NAMALWA (cell line): ENCODE data around the gene ANKUB1.
A peak's percentile ranks its signal among the peaks of the same experiment; 100 is the strongest.
"Not testable (repeated sequence)": the region's sequence is repeated elsewhere in the genome, so short reads cannot be mapped to it uniquely, and the experiment has no call there.

Source experiments
- DNase-seq: peaks from one replicate; pipeline ENCODE4 v3.0.0-alpha.2; 2015; ENCODE audit warnings: low spot score

ANKUB1 gene, protein sequence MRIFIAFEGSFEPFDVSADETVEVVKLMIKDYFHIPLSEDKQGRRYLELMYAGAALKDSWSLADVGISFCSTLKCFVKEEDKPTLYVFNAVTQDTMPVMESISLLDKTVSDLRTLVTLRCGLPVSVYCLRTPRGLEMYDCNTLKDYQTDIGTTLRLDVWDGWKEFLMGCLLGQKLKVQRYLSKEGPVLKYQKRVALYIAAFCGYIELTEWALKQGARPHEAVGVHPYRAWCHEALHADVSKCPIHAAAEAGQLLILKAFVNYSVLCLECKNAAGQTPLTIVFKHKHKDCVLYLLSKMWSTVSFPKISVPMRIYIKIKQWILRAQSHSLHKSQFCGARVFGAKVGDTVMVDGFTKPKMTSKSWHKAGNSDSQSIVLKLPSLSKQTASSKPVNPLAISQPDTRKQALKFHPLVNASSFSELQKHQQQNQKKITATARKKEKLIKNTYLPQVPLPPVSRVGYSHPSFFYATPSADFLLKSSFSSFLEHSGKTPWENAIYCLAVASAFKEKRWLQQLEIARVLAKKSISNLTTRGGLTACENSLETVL

DNA sequence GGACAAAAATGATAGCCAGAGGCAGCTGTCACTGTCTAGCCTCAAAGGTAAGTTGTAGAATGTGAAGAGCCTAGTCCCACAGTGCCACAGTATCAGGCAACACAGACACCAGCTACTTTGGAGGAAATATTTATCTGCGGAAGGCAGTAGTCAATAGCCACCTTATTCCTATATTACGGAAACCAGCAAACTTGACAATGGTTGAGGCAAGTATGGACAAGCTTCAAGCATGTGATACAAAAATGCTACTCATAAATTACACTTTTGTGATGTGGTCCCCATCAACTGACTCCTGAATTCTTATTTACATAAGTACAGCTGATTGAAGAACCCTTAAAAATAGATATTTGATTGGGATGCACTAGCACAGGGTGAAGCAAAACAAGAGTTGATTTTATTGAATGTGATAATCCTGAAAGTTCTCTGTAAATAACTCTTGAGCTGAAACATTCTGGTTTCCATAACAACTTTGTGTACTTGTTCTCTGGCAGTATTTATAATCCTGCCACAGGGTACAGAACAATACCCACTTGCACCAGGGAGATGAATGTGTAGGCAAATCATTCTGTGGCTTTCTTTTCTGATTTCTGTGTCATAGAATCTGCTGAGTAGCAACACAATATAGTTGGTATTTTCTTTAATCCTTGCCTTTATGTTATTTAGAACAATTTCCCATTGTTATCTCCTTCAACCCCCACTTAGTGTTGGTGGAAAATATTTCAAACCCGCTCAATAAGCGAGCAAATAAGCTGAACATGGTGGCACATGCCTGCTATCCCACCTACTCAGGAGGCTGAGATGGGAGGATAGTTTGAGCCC lies at the start of gene ANKUB1:
TSS of gene ANKUB1 (minus strand) at position 103 of the 819 bp plus-strand sequence. CDS start 188 bp downstream, outside the sequence.
- DNase-seq: no peak

DNA sequence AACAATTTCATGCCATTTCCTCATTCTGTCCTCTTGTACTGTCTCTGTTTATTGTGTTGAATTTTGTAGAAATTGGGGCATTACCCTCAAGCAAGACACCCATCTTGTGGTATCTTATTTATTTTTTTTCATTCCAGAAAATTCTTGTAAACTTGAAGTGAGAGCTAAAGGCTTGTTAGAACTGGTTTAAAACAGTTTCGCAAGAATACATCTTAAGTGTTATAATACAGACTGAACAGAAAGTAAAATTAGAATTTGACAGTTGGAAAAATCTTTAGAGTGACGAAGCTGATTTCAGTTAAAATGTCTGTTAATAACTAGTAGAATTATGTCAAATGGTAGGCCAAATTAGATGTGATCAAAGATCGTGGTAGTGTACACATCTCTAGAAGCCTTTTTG lies 47.5 kb upstream of the ANKUB1 start:
- DNase-seq: no peak

DNA sequence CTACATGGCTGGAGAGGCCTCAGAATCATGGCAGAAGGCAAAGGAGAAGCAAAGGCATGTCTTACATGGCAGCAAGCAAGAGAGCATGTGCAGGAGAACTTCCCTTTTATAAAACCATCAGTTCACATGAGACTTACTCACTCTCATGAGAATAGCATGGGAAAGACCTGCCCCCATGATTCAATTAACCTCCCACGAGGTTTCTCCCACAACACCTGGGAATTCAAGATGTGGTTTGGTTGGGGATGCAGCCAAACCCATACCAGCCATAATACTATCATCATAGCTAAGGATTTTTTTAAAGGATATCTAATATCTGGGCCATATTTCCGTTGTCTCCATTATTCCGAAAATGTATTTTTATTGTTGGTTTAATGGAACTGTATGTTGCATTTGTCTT lies 47.1 kb upstream of the ANKUB1 start:
- not testable (repeated sequence) for DNase-seq

DNA sequence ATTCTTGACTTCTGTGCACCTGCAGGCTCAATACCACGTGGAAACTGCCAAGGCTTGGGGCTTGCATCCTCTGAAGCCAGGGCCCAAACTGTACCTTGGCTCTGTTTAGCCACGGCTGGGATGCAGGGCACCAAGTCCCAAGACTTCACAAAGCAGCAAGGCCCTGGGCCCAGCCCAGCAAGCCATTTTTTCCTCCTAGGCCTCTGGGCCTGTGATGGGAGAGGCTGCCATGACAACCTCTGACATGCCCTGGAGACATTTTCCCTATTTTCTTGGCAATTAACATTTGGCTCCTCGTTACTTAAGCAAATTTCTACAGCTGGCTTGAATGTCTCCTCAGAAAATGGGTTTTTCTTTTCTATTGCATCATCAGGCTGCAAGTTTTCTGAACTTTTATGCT lies 46.1 kb upstream of the ANKUB1 start:
- not testable (repeated sequence) for DNase-seq

DNA sequence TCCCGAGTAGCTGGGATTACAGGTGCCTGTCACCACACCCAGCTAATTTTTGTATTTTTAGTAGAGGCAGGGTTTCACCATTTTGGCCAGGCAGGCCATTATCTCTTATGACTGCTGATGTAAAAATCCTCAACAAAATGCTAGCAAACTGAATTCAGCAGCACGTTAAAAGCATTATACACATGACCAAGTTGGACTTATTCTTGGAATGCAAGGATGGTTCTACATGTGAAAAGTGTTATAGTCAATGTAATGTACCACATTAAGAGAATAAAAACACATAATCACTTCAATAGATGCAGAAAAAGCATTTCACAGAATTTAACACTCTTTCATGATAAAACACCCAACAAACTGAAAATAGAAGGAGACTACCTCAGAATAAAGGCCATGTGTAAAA lies 40.9 kb upstream of the ANKUB1 start:
- DNase-seq: no peak

DNA sequence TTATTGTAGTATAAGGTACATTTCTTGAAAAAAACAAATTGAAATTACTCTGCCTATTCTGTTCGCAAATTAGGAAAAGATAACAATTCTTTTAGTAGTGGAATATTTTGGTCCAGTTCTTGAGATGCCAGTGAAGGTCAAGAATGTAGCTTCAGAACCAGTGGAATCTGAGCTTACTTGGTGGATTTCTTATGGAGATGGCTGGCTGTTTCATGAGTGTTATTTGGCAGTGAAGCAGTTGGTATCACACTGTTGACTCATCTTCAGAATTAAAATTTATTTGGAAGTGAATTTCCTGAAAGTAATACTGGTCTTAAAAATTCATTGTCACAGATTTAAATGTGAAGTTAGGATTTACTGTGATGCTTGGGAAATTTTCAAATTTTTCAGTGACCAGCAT lies 39.7 kb upstream of the ANKUB1 start:
- DNase-seq: no peak

DNA sequence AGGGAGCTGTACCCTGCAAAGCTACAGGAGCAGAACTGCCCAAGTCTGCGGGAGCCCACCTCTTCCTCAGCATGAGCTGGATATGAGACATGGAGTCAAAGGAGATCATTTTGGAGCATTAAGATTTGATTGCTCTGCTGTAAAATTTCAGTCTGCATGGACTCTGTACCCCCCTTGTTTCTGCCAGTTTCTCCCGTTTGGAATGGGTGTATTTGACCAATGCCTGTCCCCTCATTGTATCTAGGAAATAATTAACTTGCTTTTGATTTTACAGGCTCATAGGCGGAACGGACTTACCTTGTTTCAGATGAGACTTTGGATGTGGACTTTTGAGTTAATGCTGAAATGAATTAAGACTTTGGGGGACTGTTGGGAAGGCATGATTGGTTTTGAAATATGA lies 39.0 kb upstream of the ANKUB1 start:
- DNase-seq: no peak

DNA sequence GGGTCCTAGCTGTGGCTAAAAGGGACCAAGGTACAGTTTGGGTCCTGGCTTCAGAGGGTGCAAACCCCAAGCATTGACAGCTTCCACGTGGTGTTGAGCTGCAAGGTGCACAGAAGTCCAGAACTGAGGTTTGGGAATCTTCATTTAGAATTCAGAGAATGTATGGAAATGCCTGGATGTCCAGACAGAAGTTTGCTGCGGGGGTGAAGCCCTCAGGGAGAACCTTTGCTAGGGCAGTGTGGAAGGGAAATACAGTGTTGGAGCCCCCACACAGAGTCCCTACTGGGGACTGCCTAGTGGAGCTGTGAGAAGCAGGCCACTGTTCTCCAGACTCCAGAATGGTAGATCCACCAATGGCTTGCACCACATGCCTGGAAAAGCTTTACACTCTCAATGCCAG lies 38.5 kb upstream of the ANKUB1 start:
- no peak for DNase-seq

DNA sequence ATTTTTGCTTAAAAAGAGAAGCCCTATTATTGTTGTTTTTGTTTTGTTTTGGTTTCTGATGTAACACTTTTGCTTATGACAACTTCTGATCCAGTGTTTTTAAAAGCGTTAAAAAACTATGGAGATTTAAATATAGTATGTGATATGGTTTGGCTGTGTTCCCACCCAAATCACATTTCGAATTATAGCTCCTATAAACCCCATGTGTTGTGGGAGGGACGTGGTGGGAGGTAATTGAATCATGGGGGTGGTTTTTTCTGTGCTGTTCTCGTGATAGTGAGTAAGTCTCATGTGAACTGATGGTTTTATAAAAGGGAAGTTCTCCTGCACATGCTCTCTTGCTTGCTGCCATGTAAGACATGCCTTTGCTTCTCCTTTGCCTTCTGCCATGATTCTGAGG lies 37.3 kb upstream of the ANKUB1 start:
- not testable (repeated sequence) for DNase-seq

DNA sequence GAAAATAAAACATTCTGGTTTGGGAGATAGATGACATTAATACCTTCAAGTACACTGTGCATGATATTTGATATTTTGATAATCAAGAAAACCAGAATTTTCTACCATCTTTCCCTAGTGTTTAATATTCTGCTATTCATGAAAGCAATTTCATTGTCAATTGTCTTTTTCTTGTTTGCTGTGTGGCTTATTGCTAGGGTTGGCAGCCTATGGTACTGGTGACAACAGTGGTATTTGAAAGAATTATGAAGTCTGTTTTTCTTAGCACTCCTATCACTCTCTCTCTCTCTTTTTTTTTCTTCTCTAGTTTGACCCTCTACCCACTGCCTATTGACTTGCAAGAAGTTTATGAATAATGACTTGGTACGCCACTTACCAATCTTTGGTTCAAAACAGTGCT lies 36.0 kb upstream of the ANKUB1 start:
- DNase-seq: no peak

DNA sequence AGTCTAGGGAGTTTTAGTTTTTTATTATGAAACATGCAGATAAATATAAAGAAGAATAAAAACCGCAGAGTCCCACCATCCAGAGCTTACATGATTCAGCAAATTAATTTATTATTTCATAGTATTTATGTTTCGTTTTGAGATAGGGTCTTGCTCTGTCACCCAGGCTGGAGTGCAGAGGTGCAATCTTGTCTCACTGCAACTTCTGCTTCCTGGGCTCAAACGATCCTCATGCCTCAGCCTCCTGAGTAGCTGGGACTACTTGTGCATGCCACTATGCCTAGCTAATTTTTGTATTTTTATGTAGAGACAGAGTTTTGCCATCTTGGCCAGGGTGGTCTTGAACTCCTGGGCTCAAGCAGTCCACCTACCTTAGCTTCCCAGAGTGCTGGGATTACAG lies 34.3 kb upstream of the ANKUB1 start:
- DNase-seq: no peak

DNA sequence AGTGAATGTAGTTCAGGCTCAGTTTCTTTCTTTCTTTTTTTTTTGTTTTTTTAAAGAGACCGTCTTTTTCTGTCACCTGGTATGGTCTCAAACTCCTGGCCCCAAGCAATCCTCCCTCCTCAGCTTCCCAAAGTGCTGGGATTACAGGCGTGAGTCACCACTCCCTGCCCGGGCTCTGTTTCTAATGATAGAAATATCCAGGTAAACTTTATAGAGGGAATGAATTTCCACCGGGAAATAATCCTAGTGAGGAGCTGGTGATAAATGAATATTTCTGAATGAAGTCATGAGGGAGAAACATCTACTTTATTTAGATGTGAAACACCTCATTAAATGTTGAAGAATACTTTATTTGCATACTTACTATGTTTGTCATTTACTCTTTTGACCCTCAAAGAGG lies 27.8 kb upstream of the ANKUB1 start:
- DNase-seq: no peak

DNA sequence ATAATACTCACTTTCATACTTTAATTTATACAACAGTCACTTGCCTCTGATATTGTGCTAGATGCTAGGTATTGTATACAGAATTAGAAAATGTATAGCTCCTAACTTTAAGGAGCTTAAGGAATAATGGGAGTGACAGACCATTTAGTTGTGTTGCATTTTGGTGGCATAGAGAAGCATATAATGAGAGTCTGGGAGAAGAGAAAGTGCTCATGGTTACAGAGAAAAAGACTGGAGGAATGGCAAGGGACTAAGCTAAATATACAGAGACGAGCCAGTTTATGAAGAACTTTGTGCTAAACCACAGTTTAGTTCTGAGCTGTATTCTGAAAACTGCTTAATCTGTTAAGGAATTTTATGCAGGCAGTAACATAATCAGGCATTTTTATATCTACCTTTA lies 27.1 kb upstream of the ANKUB1 start:
- DNase-seq: no peak

DNA sequence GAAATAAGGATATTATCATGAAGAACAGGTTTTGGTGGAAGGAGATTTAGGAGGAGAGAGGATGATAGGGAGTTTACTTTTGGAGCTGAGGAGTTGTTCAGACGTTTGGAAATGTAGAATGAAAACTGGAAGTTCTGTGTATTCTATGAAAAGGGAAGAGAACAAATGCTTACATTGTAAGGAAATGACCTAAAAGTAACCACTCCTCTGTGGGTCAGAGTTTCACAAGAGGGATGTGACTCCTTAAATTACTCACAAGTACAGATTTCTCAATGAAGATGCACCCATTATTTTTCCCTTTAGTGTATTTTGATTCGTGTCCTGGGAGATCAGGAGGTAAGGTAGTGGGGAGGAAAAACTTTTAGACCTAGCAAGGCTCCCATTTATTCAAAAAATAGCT lies 24.6 kb upstream of the ANKUB1 start:
- no peak for DNase-seq

DNA sequence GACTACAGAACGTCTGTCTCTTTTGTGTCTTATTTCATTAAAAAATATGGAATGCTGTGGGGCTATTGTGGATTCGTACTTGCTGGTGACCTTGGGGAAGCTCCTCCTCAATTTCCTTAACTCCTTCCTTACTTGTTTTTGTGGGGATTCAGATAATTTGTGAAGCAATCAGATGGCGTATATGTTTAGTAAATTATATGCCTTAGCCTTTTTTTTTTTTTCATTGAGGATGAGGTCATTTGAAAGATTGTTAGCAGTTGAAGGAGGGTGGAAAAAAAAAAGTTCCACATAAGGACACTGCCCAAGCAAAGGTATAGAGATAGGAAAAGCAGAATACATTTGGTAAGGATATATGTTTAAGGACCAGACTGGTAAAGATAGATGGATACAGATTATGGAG lies 24.0 kb upstream of the ANKUB1 start:
- DNase-seq: no peak

DNA sequence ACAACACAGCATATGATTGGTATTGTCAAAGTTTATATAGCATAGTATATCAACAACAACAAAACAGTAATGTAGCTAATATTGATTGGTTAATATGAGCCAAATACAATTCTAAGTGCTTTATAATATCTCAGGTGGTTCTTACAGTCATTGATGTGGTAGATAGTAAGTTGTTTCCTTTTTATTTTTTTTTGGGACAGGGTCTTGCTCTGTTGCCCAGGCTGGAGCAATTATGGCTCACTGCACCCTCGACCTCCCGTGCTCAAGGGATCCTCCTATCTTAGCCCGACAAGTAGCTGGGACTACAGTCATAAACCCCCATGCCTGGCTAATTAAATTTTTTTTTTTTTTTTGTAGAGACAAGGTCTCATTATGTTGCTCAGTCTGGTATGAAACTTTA lies 23.4 kb upstream of the ANKUB1 start:
- no peak for DNase-seq

DNA sequence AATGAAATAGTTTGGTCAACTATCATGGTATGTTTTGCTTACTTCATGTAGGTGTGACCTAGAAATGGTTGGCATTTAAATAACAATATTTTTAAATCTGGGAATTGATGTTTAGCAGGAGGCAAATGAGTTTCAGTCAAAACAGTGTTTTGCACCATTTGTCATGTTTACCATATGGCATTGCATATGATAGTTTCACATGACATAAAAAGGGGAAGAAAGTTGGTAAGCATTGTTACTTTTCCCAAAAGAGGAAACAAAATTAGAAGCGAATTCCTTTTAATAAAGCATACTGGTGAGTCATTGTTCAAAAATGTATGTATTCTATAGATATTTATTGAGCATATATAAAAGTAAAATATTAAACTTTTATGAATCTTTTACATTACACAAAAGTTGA lies 23.0 kb upstream of the ANKUB1 start:
- peak; percentile 44 for DNase-seq

DNA sequence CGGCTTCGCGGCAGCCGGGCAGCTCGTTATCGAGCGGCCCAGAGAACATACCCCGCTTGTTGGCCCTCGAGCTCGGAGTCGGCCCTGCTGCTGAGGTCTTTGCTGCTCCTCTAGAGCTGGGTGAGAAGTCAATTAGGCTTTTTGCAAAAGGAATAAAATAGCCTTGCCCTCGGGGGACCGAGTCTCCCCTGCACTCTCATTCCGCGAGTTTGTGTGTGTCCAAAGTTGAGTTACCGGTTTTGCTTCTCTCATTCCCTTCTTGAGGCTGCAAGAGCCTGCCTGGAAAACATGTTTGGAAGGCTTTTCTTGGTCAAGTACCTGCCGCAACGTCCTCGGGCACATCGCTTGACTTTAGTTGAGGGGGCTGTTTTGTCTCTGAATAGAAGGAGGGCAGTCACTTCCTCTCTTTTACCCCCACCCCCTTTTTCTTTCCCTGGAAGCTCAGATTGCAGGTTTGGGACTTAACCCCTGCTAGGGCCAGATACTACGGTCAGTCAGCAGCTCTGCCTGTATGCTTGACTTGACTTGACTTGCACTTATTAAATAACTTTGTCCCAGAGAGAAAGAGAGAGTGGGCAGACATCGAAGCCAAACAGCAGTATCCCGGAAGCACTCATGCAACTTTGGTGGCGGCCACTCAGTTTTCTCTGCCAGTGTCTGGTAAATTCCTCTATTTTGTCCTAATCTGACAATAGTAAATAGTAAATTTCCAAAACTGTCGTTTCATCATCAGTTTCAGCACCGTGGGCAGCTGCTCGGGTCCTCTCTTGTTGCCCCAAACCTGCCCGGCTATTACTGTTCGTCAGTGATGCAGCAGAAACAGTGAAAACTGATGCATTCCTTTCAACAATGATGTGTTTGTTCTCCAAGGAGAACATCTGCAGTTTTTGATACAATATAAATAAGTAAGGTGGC lies 21.3 kb upstream of the ANKUB1 start:
- peak; percentile 66 for DNase-seq

DNA sequence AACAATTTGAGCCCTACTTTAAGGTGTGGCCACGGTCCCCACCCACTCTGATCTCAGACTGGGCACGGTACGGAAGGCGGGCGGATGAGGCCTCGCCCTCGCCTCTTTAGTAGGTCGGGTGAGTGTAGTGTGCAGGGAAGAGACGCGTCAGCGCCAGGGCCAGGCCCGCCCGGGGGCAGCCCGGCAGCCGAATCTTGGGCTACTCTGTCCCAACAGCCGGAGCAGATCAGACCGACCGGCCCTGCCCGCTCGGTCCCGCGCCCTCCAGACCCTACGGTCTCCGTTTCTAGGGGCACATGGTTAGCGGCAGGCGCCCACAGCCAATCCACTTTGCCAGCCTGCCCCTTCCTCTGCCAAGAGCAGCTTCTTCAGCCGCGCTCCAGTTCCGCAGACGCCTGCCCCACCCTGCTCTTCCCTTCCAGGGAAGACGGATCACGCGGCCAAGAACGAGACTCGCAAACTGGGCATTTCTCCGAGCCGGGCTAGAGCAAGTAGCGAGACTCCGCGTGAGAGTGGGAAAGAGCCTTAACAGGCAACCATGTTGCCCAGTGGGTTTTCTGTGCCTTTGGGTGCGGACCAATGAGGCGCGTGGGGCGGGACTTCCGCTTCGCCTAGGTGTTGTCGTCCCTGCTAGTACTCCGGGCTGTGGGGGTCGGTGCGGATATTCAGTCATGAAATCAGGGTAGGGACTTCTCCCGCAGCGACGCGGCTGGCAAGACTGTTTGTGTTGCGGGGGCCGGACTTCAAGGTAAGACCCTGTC lies 20.4 kb upstream of the ANKUB1 start, which contains the start of gene RNF13:
TSS of gene RNF13 (plus strand) at position 610 of the 761 bp plus-strand sequence. CDS start 32,812 bp downstream, outside the sequence.
- DNase-seq: peak; percentile 97

DNA sequence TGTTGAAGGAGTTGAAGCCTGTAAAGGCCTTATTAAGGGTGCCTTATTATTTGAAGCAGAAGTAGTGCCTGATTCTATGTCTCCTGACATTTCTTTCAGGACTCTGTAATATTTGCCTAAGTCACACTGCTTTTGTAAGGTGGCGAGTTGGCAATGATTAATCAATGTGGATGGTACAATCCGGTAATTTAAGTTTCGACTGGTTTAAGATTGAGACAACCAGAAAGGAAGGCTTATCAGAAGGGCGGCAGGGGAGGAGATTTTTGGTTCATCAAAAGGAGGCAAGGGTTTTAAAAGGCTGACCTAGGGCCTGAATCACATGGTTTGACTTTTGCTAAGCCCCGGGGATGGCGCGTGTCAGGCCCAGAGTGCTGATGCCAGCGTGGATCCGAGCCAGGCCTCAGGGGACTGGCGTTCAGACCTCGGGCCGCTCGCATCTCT lies 19.8 kb upstream of the ANKUB1 start:
- DNase-seq: no peak

DNA sequence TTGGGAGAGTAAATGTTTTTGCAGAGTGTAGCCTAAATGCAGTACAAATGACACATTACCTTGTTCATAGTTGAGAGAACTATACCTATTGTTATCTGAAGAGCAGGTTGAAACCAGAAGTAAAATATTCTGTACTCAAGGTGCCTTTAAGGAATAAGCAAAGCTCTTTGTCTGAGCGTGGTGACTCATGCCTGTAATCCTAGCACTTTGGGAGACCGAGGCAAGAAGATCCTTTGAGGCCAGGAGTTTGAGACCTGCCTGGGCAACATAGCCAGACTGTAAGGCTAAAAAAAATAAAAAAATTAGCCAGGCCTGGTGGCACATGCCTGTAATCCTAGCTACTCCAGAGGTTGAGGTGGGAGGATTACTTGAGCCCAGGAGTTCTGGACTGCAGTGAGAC lies 18.5 kb upstream of the ANKUB1 start:
- DNase-seq: no peak
